PC-9 (cell line): ENCODE measurements around the gene SLC25A33.

Experiments
- EZH2 ChIP-seq: fragments of 200-600 bp; sonication (generic); IDR thresholded peaks from 2 replicates; pipeline ENCODE4 v1.8.0; 2017; ENCODE audit warnings: antibody characterized with exemption, low read depth
- TF ChIP-seq, protein P1 (sequence below): fragments of 200-600 bp; sonication (generic); conservative IDR thresholded peaks from 2 replicates; pipeline ENCODE4 v1.6.1; 2017; ENCODE audit warnings: mixed run types, antibody characterized with exemption, mild to moderate bottlenecking, moderate library complexity

DNA sequence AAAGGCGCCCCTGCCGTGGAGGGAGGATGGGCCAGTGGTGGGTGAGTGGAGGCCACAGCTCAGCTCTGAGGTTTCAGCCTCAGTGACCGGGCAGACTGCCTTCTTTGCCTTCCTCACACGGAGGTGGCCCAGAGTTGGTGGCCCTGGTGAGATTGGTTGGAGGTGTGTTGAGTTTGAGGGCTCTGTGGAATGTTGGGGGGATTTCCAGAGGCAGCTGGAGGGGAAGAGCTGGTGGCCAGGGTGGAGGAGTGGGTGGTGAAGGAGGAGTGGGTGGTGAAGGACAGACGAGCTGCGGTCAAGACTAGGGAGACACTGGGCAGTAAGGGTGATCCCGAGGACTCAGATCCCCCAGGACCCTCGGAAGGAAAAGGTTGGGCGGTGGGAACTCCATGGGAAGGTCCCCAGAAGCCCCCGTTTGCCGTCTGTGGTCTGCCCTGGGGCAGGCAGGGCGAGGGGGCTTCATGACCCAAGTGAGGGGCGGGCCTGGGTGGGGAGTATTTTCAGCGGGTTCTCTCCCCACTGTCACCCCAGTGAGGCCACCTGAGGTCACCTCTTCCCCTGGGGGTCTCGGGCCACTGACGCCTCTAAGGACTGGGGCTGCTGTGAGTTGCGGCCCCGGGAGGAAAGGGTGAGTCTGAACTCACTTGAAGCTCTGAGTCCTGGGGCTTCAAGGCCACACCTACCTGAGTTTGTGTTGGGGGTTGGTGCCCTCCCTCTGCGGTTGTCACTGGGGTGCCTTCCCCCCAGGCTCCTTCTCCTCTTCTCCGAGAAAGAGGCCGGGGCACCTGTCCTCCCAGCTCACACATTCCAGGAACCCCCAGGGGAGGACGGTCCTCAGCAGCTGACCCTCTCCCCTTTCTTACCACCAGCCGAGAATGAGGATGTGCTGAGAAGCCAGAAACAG lies 89.5 kb downstream of the SLC25A33 start:
- TF ChIP-seq, protein P1, sequence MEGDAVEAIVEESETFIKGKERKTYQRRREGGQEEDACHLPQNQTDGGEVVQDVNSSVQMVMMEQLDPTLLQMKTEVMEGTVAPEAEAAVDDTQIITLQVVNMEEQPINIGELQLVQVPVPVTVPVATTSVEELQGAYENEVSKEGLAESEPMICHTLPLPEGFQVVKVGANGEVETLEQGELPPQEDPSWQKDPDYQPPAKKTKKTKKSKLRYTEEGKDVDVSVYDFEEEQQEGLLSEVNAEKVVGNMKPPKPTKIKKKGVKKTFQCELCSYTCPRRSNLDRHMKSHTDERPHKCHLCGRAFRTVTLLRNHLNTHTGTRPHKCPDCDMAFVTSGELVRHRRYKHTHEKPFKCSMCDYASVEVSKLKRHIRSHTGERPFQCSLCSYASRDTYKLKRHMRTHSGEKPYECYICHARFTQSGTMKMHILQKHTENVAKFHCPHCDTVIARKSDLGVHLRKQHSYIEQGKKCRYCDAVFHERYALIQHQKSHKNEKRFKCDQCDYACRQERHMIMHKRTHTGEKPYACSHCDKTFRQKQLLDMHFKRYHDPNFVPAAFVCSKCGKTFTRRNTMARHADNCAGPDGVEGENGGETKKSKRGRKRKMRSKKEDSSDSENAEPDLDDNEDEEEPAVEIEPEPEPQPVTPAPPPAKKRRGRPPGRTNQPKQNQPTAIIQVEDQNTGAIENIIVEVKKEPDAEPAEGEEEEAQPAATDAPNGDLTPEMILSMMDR = no peak
- TF ChIP-seq EZH2 = no peak
